22Rv1 (cell line): ENCODE measurements around the gene AADACL2.

Experiments
- CTCF ChIP-seq: fragments of 450-650 bp; IDR thresholded peaks from 2 replicates; pipeline ENCODE4 v1.5.1; 2017; ENCODE audit warnings: mild to moderate bottlenecking
- ZFX ChIP-seq: fragments of 450-650 bp; IDR thresholded peaks from 2 replicates; pipeline ENCODE4 v1.6.1; 2017; ENCODE audit warnings: antibody characterized with exemption, borderline replicate concordance

- TF ChIP-seq CTCF, result no peak
- TF ChIP-seq ZFX, result no peak
These were observed 73.1 kb downstream of the AADACL2 start for GRCh38 chr3:151806838-151807237.
